Measurements from ENCODE around the gene IGFL3.
"Not testable (repeated sequence)": the region's sequence is repeated elsewhere in the genome, so short reads cannot be mapped to it uniquely, and the experiment has no call there.

IGFL3 gene

GRCh38 chr19:46125447-46125846, 959 bp upstream of the IGFL3 start:
- Histone ChIP-seq H3K4me3 (ENCODE audit: low read length in 2 of 2) (no peak overlapping the region), H3K27me3 (ENCODE audit: control insufficient read depth in 1 of 2, insufficient read depth in 2 of 2, low read length in 2 of 2) (no peaks in the 10 kb centered on the region), H3K4me1 (ENCODE audit: control insufficient read depth, insufficient read depth, low read length) (no peaks in the 10 kb centered on the region), H3K36me3 (ENCODE audit: control insufficient read depth in 2 of 2, insufficient read depth in 2 of 2, low read length in 2 of 2) (no peaks in the 10 kb centered on the region), H3K9ac (ENCODE audit: low read length in 2 of 2) (no peak overlapping the region), H3K9me3 (ENCODE audit: control insufficient read depth in 2 of 2, low read length in 2 of 2) (no peaks in the 10 kb centered on the region), H3K27ac (ENCODE audit: low read length) (no peak overlapping the region)

- H3K27me3 ChIP-seq (ENCODE audit: control insufficient read depth in 1 of 2, insufficient read depth in 2 of 2, low read length in 2 of 2) = peaks cover 0 to 6% of the 10 kb centered on the region in 2 donors
- no peaks in the 10 kb centered on the region for H3K9me3 ChIP-seq (ENCODE audit: control insufficient read depth in 2 of 2, low read length in 2 of 2)
- H3K4me3 ChIP-seq (ENCODE audit: low read length in 2 of 2) = no peak overlapping the region
- H3K36me3 ChIP-seq (ENCODE audit: control insufficient read depth in 2 of 2, insufficient read depth in 2 of 2, low read length in 2 of 2) = no peaks in the 10 kb centered on the region
- no peak overlapping the region for H3K27ac ChIP-seq (ENCODE audit: low read length)
- H3K4me1 ChIP-seq (ENCODE audit: control insufficient read depth, insufficient read depth, low read length) = peaks cover 3% of the 10 kb centered on the region
- no peak overlapping the region for H3K9ac ChIP-seq (ENCODE audit: low read length in 2 of 2)
These were observed 6.4 kb downstream of the IGFL3 start for GRCh38 chr19:46118136-46118535.

GRCh38 chr19:46116121-46116520, 8.4 kb downstream of the IGFL3 start:
- no peak overlapping the region for H3K27ac ChIP-seq (ENCODE audit: low read length)
- H3K4me1 ChIP-seq (ENCODE audit: control insufficient read depth, insufficient read depth, low read length) = peaks cover 3% of the 10 kb centered on the region

GRCh38 chr19:46115396-46116106, 8.9 kb downstream of the IGFL3 start:
- Histone ChIP-seq H3K27ac (ENCODE audit: low read length) (no peak overlapping the region), H3K27me3 (ENCODE audit: control insufficient read depth in 1 of 2, insufficient read depth in 2 of 2, low read length in 2 of 2) (peaks cover 0 to 6% of the 10 kb centered on the region in 2 donors), H3K4me3 (ENCODE audit: low read length in 2 of 2) (no peak overlapping the region), H3K36me3 (ENCODE audit: control insufficient read depth in 2 of 2, insufficient read depth in 2 of 2, low read length in 2 of 2) (no peaks in the 10 kb centered on the region), H3K9ac (ENCODE audit: low read length in 2 of 2) (no peak overlapping the region), H3K9me3 (ENCODE audit: control insufficient read depth in 2 of 2, low read length in 2 of 2) (no peaks in the 10 kb centered on the region), H3K4me1 (ENCODE audit: control insufficient read depth, insufficient read depth, low read length) (peaks cover 3% of the 10 kb centered on the region)

More at GRCh38 chr19:46116121-46116520, 8.4 kb downstream of the IGFL3 start:
- H3K4me3 ChIP-seq (ENCODE audit: low read length in 2 of 2) = no peak overlapping the region
- H3K27me3 ChIP-seq (ENCODE audit: control insufficient read depth in 1 of 2, insufficient read depth in 2 of 2, low read length in 2 of 2) = peaks cover 0 to 6% of the 10 kb centered on the region in 2 donors
- no peaks in the 10 kb centered on the region for H3K36me3 ChIP-seq (ENCODE audit: control insufficient read depth in 2 of 2, insufficient read depth in 2 of 2, low read length in 2 of 2)
- no peak overlapping the region for H3K9ac ChIP-seq (ENCODE audit: low read length in 2 of 2)
- H3K9me3 ChIP-seq (ENCODE audit: control insufficient read depth in 2 of 2, low read length in 2 of 2) = no peaks in the 10 kb centered on the region

- Histone ChIP-seq H3K4me3 (ENCODE audit: low read length in 2 of 2) (no peak overlapping the region), H3K27me3 (ENCODE audit: control insufficient read depth in 1 of 2, insufficient read depth in 2 of 2, low read length in 2 of 2) (peaks cover 0 to 2% of the 10 kb centered on the region in 2 donors), H3K27ac (ENCODE audit: low read length) (no peak overlapping the region), H3K36me3 (ENCODE audit: control insufficient read depth in 2 of 2, insufficient read depth in 2 of 2, low read length in 2 of 2) (no peaks in the 10 kb centered on the region), H3K4me1 (ENCODE audit: control insufficient read depth, insufficient read depth, low read length) (peaks cover 3% of the 10 kb centered on the region), H3K9ac (ENCODE audit: low read length in 2 of 2) (no peak overlapping the region), H3K9me3 (ENCODE audit: control insufficient read depth in 2 of 2, low read length in 2 of 2) (no peaks in the 10 kb centered on the region)
These were observed 10.8 kb downstream of the IGFL3 start for GRCh38 chr19:46113726-46114125.

GRCh38 chr19:46112527-46112926, 12.0 kb downstream of the IGFL3 start:
- Histone ChIP-seq H3K9ac (ENCODE audit: low read length in 2 of 2) (no peak overlapping the region), H3K27me3 (ENCODE audit: control insufficient read depth in 1 of 2, insufficient read depth in 2 of 2, low read length in 2 of 2) (no peaks in the 10 kb centered on the region)

GRCh38 chr19:46111376-46111775, 13.1 kb downstream of the IGFL3 start:
- Histone ChIP-seq H3K27ac (ENCODE audit: low read length) (no peak overlapping the region), H3K9ac (ENCODE audit: low read length in 2 of 2) (no peak overlapping the region), H3K4me1 (ENCODE audit: control insufficient read depth, insufficient read depth, low read length) (peaks cover 3% of the 10 kb centered on the region), H3K4me3 (ENCODE audit: low read length in 2 of 2) (no peak overlapping the region), H3K9me3 (ENCODE audit: control insufficient read depth in 2 of 2, low read length in 2 of 2) (no peaks in the 10 kb centered on the region), H3K36me3 (ENCODE audit: control insufficient read depth in 2 of 2, insufficient read depth in 2 of 2, low read length in 2 of 2) (no peaks in the 10 kb centered on the region), H3K27me3 (ENCODE audit: control insufficient read depth in 1 of 2, insufficient read depth in 2 of 2, low read length in 2 of 2) (no peaks in the 10 kb centered on the region)

More at GRCh38 chr19:46112527-46112926, 12.0 kb downstream of the IGFL3 start:
- H3K4me1 ChIP-seq (ENCODE audit: control insufficient read depth, insufficient read depth, low read length) = peaks cover 3% of the 10 kb centered on the region
- H3K9me3 ChIP-seq (ENCODE audit: control insufficient read depth in 2 of 2, low read length in 2 of 2) = no peaks in the 10 kb centered on the region
- H3K36me3 ChIP-seq (ENCODE audit: control insufficient read depth in 2 of 2, insufficient read depth in 2 of 2, low read length in 2 of 2) = no peaks in the 10 kb centered on the region
- no peak overlapping the region for H3K27ac ChIP-seq (ENCODE audit: low read length)
- no peak overlapping the region for H3K4me3 ChIP-seq (ENCODE audit: low read length in 2 of 2)

GRCh38 chr19:46109876-46110275, 14.6 kb downstream of the IGFL3 start:
- Histone ChIP-seq H3K9me3 (ENCODE audit: control insufficient read depth in 2 of 2, low read length in 2 of 2) (no peaks in the 10 kb centered on the region), H3K9ac (ENCODE audit: low read length in 2 of 2) (no peak overlapping the region), H3K27me3 (ENCODE audit: control insufficient read depth in 1 of 2, insufficient read depth in 2 of 2, low read length in 2 of 2) (no peaks in the 10 kb centered on the region), H3K36me3 (ENCODE audit: control insufficient read depth in 2 of 2, insufficient read depth in 2 of 2, low read length in 2 of 2) (no peaks in the 10 kb centered on the region), H3K4me3 (ENCODE audit: low read length in 2 of 2) (no peak overlapping the region), H3K4me1 (ENCODE audit: control insufficient read depth, insufficient read depth, low read length) (no peaks in the 10 kb centered on the region), H3K27ac (ENCODE audit: low read length) (no peak overlapping the region)

GRCh38 chr19:46107371-46107770, 17.1 kb downstream of the IGFL3 start:
- H3K4me3 ChIP-seq (ENCODE audit: low read length in 2 of 2) = no peak overlapping the region
- no peak overlapping the region for H3K9ac ChIP-seq (ENCODE audit: low read length in 2 of 2)
- no peaks in the 10 kb centered on the region for H3K27me3 ChIP-seq (ENCODE audit: control insufficient read depth in 1 of 2, insufficient read depth in 2 of 2, low read length in 2 of 2)
- H3K36me3 ChIP-seq (ENCODE audit: control insufficient read depth in 2 of 2, insufficient read depth in 2 of 2, low read length in 2 of 2) = no peaks in the 10 kb centered on the region
- H3K4me1 ChIP-seq (ENCODE audit: control insufficient read depth, insufficient read depth, low read length) = no peaks in the 10 kb centered on the region
- H3K27ac ChIP-seq (ENCODE audit: low read length) = no peak overlapping the region
- no peaks in the 10 kb centered on the region for H3K9me3 ChIP-seq (ENCODE audit: control insufficient read depth in 2 of 2, low read length in 2 of 2)

GRCh38 chr19:46102333-46102732, 22.2 kb downstream of the IGFL3 start:
- not testable (repeated sequence) for H3K4me3 ChIP-seq (ENCODE audit: low read length in 2 of 2); H3K9ac ChIP-seq (ENCODE audit: low read length in 2 of 2); H3K36me3 ChIP-seq (ENCODE audit: control insufficient read depth in 2 of 2, insufficient read depth in 2 of 2, low read length in 2 of 2); H3K27me3 ChIP-seq (ENCODE audit: control insufficient read depth in 1 of 2, insufficient read depth in 2 of 2, low read length in 2 of 2); H3K9me3 ChIP-seq (ENCODE audit: control insufficient read depth in 2 of 2, low read length in 2 of 2); H3K27ac ChIP-seq (ENCODE audit: low read length); H3K4me1 ChIP-seq (ENCODE audit: control insufficient read depth, insufficient read depth, low read length)

GRCh38 chr19:46101293-46101692, 23.2 kb downstream of the IGFL3 start:
- no peaks in the 10 kb centered on the region for H3K9me3 ChIP-seq (ENCODE audit: control insufficient read depth in 2 of 2, low read length in 2 of 2)
- H3K27ac ChIP-seq (ENCODE audit: low read length) = no peak overlapping the region
- no peaks in the 10 kb centered on the region for H3K36me3 ChIP-seq (ENCODE audit: control insufficient read depth in 2 of 2, insufficient read depth in 2 of 2, low read length in 2 of 2)
- no peak overlapping the region for H3K4me3 ChIP-seq (ENCODE audit: low read length in 2 of 2)
- no peak overlapping the region for H3K9ac ChIP-seq (ENCODE audit: low read length in 2 of 2)
- peaks cover 0 to 5% of the 10 kb centered on the region in 2 donors for H3K27me3 ChIP-seq (ENCODE audit: control insufficient read depth in 1 of 2, insufficient read depth in 2 of 2, low read length in 2 of 2)
- H3K4me1 ChIP-seq (ENCODE audit: control insufficient read depth, insufficient read depth, low read length) = no peaks in the 10 kb centered on the region
